IMR-90 (cell line): ENCODE data around the gene ACSBG1. TPM values are rescaled to one million over a fixed set of nuclear protein-coding genes. Genes with fewer than 3 reads are reported as not detected.

Experiments
- ATAC-seq: fragments of 200-7000 bp; cut with Tn5 transposase; 2 replicates; pipeline ENCODE4 v1.9.1; 2020; ENCODE audit warnings: low read depth, mild to moderate bottlenecking, moderate library complexity
- BruUV-seq: library from RNA; stranded (reverse); fragments of 400-500 nt; replicated peaks from 2 replicates; lab custom pipeline; 2021; lab: Mats Ljungman, UMichigan
- CTCF ChIA-PET: fragments of 300-600 bp; formaldehyde crosslinking; extraction: SDS; loops from one replicate; lab custom pipeline; 2021; ENCODE audit warnings: antibody characterized with exemption; lab: Yijun Ruan, JAX
- POLR2A ChIA-PET: fragments of 300-600 bp; sonication (Branson Sonifier 250); formaldehyde crosslinking; loops from one replicate; lab custom pipeline; 2022; ENCODE audit warnings: antibody characterized with exemption; ENCODE audit not compliant: unreplicated experiment; lab: Charles Lee
- DNase-seq: peaks from one replicate; pipeline ENCODE4 v3.0.0; 2013
- H2AFZ ChIP-seq: replicated peaks from 2 replicates; pipeline ENCODE3; 2013; ENCODE audit warnings: low read length, mild to moderate bottlenecking; ENCODE audit not compliant: poor library complexity
- H2AK5ac ChIP-seq: 2 replicates; pipeline ENCODE4 v1.6.1; 2013; ENCODE audit warnings: low read depth, low read length, inconsistent platforms
- H2AK9ac ChIP-seq: replicated peaks from 2 replicates; pipeline ENCODE3; 2013; ENCODE audit warnings: mild to moderate bottlenecking, low read depth, low read length, moderate library complexity; ENCODE audit not compliant: poor library complexity
- H2BK120ac ChIP-seq: 2 replicates; pipeline ENCODE4 v1.6.1; 2013; ENCODE audit warnings: low read depth, low read length, inconsistent platforms
- H2BK15ac ChIP-seq: 3 replicates; pipeline ENCODE4 v1.6.1; 2013; ENCODE audit warnings: low read depth, low read length, inconsistent platforms
- H2BK20ac ChIP-seq: 2 replicates; pipeline ENCODE4 v1.6.1; 2013; ENCODE audit warnings: low read depth, mild to moderate bottlenecking, inconsistent platforms, low read length, moderate library complexity
- H2BK5ac ChIP-seq: 2 replicates; pipeline ENCODE4 v1.6.1; 2013; ENCODE audit warnings: mild to moderate bottlenecking, low read depth, low read length, inconsistent platforms; ENCODE audit not compliant: poor library complexity, severe bottlenecking
- H3K14ac ChIP-seq: replicated peaks from 2 replicates; pipeline ENCODE4 v1.6.1; 2013; ENCODE audit warnings: low read depth, low read length, inconsistent platforms
- H3K18ac ChIP-seq: 2 replicates; pipeline ENCODE4 v1.6.1; 2013; ENCODE audit warnings: low read depth, low read length, control low read depth
- H3K23ac ChIP-seq: 2 replicates; pipeline ENCODE4 v1.6.1; 2013; ENCODE audit warnings: low read depth, low read length, inconsistent platforms
- H3K27ac ChIP-seq: 2 replicates; pipeline ENCODE4 v1.5.1; 2013; ENCODE audit warnings: mild to moderate bottlenecking, control low read depth, low read length; ENCODE audit not compliant: insufficient read depth
- H3K27me3 ChIP-seq: 2 replicates; pipeline ENCODE4 v1.6.1; 2013; ENCODE audit warnings: low read length; ENCODE audit not compliant: control insufficient read depth, insufficient read depth
- H3K36me3 ChIP-seq: 2 replicates; pipeline ENCODE4 v1.6.1; 2013; ENCODE audit warnings: low read length, mixed read lengths; ENCODE audit not compliant: control insufficient read depth, insufficient read depth
- H3K4ac ChIP-seq: 2 replicates; pipeline ENCODE4 v1.6.1; 2013; ENCODE audit warnings: low read depth, low read length, inconsistent platforms
- H3K4me1 ChIP-seq: 2 replicates; pipeline ENCODE4 v1.6.1; 2013; ENCODE audit warnings: low read length, mixed read lengths; ENCODE audit not compliant: control insufficient read depth, insufficient read depth
- H3K4me2 ChIP-seq: 2 replicates; pipeline ENCODE4 v1.6.1; 2013; ENCODE audit warnings: low read depth, mild to moderate bottlenecking, control low read depth, low read length, moderate library complexity
- H3K4me3 ChIP-seq: 2 replicates; pipeline ENCODE4 v1.5.1; 2013; ENCODE audit warnings: low read depth, mild to moderate bottlenecking, control low read depth, low read length, moderate library complexity; ENCODE audit not compliant: insufficient read depth
- H3K56ac ChIP-seq: 2 replicates; pipeline ENCODE4 v1.6.1; 2013; ENCODE audit warnings: low read length, inconsistent platforms; ENCODE audit not compliant: insufficient read depth; ENCODE audit errors: extremely low read depth
- H3K79me1 ChIP-seq, 2 experiments: 2 replicates each; pipeline ENCODE4 v1.6.1; 2013; ENCODE audit warnings: low read length in 2 of 2, inconsistent platforms in 1 of 2, low read depth in 1 of 2
- H3K9ac ChIP-seq: 2 replicates; pipeline ENCODE4 v1.6.1; 2013; ENCODE audit warnings: low read depth, low read length, control low read depth
- H3K9me1 ChIP-seq: 2 replicates; pipeline ENCODE4 v1.6.1; 2013; ENCODE audit warnings: low read length, inconsistent platforms; ENCODE audit not compliant: insufficient read depth
- H3K9me3 ChIP-seq: 2 replicates; pipeline ENCODE4 v1.6.1; 2013; ENCODE audit warnings: low read length; ENCODE audit not compliant: control insufficient read depth, insufficient read depth
- H4K20me1 ChIP-seq: 2 replicates; pipeline ENCODE4 v1.6.1; 2013; ENCODE audit warnings: low read length, inconsistent platforms; ENCODE audit not compliant: insufficient read depth
- H4K5ac ChIP-seq: 2 replicates; pipeline ENCODE4 v1.6.1; 2013; ENCODE audit warnings: mild to moderate bottlenecking, low read depth, low read length, control low read depth
- H4K8ac ChIP-seq, 2 experiments: 2 replicates each; pipeline ENCODE4 v1.6.1; 2013; ENCODE audit warnings: low read depth in 2 of 2, low read length in 2 of 2, control low read depth in 1 of 2, inconsistent platforms in 1 of 2
- H4K91ac ChIP-seq: 2 replicates; pipeline ENCODE4 v1.6.1; 2013; ENCODE audit warnings: low read depth, low read length, inconsistent platforms; ENCODE audit not compliant: insufficient read depth
- FOS ChIP-seq: fragments of 150-350 bp; IDR thresholded peaks from 2 replicates; pipeline ENCODE4 v1.6.1; 2016; ENCODE audit warnings: low read depth, low read length
- POLR2A ChIP-seq: IDR thresholded peaks from 2 replicates; pipeline ENCODE4 v1.6.1; 2012; ENCODE audit warnings: mild to moderate bottlenecking, low read depth, low read length
- SMC3 ChIP-seq: fragments of 150-350 bp; IDR thresholded peaks from 2 replicates; pipeline ENCODE4 v1.6.1; 2016; ENCODE audit warnings: low read depth, mild to moderate bottlenecking, antibody characterized with exemption, low read length, moderate library complexity
- dilution Hi-C: fragments of 300-500 bp; cut with HindIII; formaldehyde crosslinking; loops from one replicate; pipeline ENCODE4 v1.14.3; 2018; ENCODE audit warnings: low sequenced_read_pairs; ENCODE audit not compliant: unreplicated experiment
- in situ Hi-C: fragments of 300-500 bp; cut with MboI; formaldehyde crosslinking; loops from 3 replicates; pipeline ENCODE4 v1.14.3; 2019; ENCODE audit warnings: low sequenced_read_pairs, inconsistent platforms, mixed read lengths
- intact Hi-C: fragments of 100-400 bp; cut with micrococcal nuclease; formaldehyde crosslinking; loops from 2 replicates; pipeline ENCODE4 v1.10.0; 2022
- polyA plus RNA-seq, 3 experiments: library from polyadenylated mRNA; depleted of rRNA; stranded (reverse); fragments of >200 nt; gene quantifications; 2 replicates each; pipeline ENCODE4 v1.2.3, GENCODE V29; 2012; ENCODE audit warnings: low replicate concordance in 1 of 3
- total RNA-seq: library from RNA; depleted of rRNA; stranded (reverse); fragments of >200 nt; gene quantifications from 2 replicates; pipeline ENCODE4 v1.2.3, GENCODE V29; 2012

Gene ACSBG1
- total and polyA plus RNA-seq, 2 of the 4 experiments (the other 2 are of a cell fraction): 0.02 TPM; not detected in 1

GRCh38 chr15:78266229-78266628, 31.9 kb upstream of the ACSBG1 start:
- Histone ChIP-seq H3K4me2 (no peak overlapping the region), H3K9me3 (no peaks in the 10 kb centered on the region), H2BK120ac (no peak overlapping the region), H4K20me1 (no peaks in the 10 kb centered on the region), H3K56ac (no peak overlapping the region), H3K4ac (no peak overlapping the region), H3K27me3 (peaks cover 12% of the 10 kb centered on the region), H3K9ac (no peak overlapping the region), H2AFZ (no peak overlapping the region), H3K18ac (peak overlapping the region; percentile 75; the same call in 1 of the 2 replicates), H3K79me1 (no peaks in the 10 kb centered on the region), H2AK5ac (peak overlapping the region; percentile 27; the same call in 1 of the 2 replicates), H3K36me3 (no peaks in the 10 kb centered on the region), H4K91ac (no peak overlapping the region), H2AK9ac (no peak overlapping the region), H3K4me3 (no peak overlapping the region), H3K23ac (no peak overlapping the region), H3K27ac (no peak overlapping the region), H2BK5ac (peak overlapping the region; percentile 44), H3K9me1 (0 out of 2 replicates have a peak, but pooled peaks cover 3% of the 10 kb centered on the region), H2BK15ac (no peak overlapping the region; the same call in 2 of the 3 replicates), H3K4me1 (peaks cover 10% of the 10 kb centered on the region), H4K5ac (no peak overlapping the region; the same call in 1 of the 2 replicates), H2BK20ac (no peak overlapping the region), H4K8ac (no peak overlapping the region), H3K14ac (no peak overlapping the region)
- ATAC-seq (no peak), DNase-seq (no peak)
- dilution Hi-C loops (no loop called here), in situ Hi-C loops (no loop called here), intact Hi-C loops (no loop called here)
- ChIA-PET POLR2A (no interaction called here), CTCF (interaction anchor here (0.6 to 1.0 kb wide), 2 partner anchors 16 to 983 kb away, joined by 3 read pairs; no protein-coding TSS in a partner anchor)
- BruUV-seq: no TSS peak
- TF ChIP-seq SMC3: no peak
- no peak for TF ChIP-seq FOS
- no peak for TF ChIP-seq POLR2A
